CD8-positive, alpha-beta memory T cell (primary cell): ENCODE data around the gene CAST. TPM values are rescaled to one million over a fixed set of nuclear protein-coding genes. Genes with fewer than 3 reads are reported as not detected.
A peak's percentile ranks its signal among the peaks of the same experiment; 100 is the strongest.

ENCODE experiments used
- CTCF ChIA-PET: fragments of 350-600 bp; sonication (Branson Sonifier 250); formaldehyde crosslinking; loops from one replicate; lab custom pipeline; 2021; ENCODE audit warnings: antibody characterized with exemption; lab: Charles Lee
- POLR2A ChIA-PET: fragments of 350-600 bp; sonication (Branson Sonifier 250); formaldehyde crosslinking; loops from one replicate; lab custom pipeline; 2021; ENCODE audit warnings: antibody characterized with exemption; lab: Charles Lee
- DNase-seq, 5 donors: peaks; one replicate each; pipeline versions ENCODE4 v3.0.0 to v3.0.0-alpha.2; 2020 to 2022; ENCODE audit warnings: mixed read lengths in 1 of 5
- H3K27ac ChIP-seq: one replicate; pipeline ENCODE4 v1.7.0; 2013; ENCODE audit warnings: low read depth, mild to moderate bottlenecking, low read length, moderate library complexity
- H3K27me3 ChIP-seq: 2 replicates; pipeline ENCODE4 v1.7.0; 2013; ENCODE audit warnings: low read length, mild to moderate bottlenecking; ENCODE audit not compliant: insufficient read depth, poor library complexity, severe bottlenecking
- H3K36me3 ChIP-seq: 2 replicates; pipeline ENCODE4 v1.7.0; 2013; ENCODE audit warnings: mild to moderate bottlenecking, low read length, moderate library complexity; ENCODE audit not compliant: insufficient read depth
- H3K4me1 ChIP-seq: 2 replicates; pipeline ENCODE4 v1.7.0; 2013; ENCODE audit warnings: mild to moderate bottlenecking, low read length, moderate library complexity; ENCODE audit not compliant: insufficient read depth
- H3K4me3 ChIP-seq: 2 replicates; pipeline ENCODE4 v1.7.0; 2013; ENCODE audit warnings: mild to moderate bottlenecking, low read length
- H3K9me3 ChIP-seq: 2 replicates; pipeline ENCODE4 v1.7.0; 2013; ENCODE audit warnings: mild to moderate bottlenecking, low read length
- H3K27ac Mint-ChIP-seq, 8 donors: one replicate each; pipeline ENCODE4 v1.8.0; 2020 to 2021; ENCODE audit warnings: mixed read lengths in 8 of 8, mild to moderate bottlenecking in 6 of 8, inconsistent platforms in 3 of 8, moderate library complexity in 3 of 8
- H3K27me3 Mint-ChIP-seq, 2 donors: one replicate each; pipeline ENCODE4 v1.8.0; 2020 to 2021; ENCODE audit warnings: mixed read lengths in 2 of 2, mild to moderate bottlenecking in 1 of 2, moderate library complexity in 1 of 2
- H3K36me3 Mint-ChIP-seq, 3 donors: one replicate each; pipeline ENCODE4 v1.8.0; 2020 to 2021; ENCODE audit warnings: mixed read lengths in 3 of 3, inconsistent platforms in 1 of 3, mild to moderate bottlenecking in 1 of 3
- H3K4me1 Mint-ChIP-seq, 3 donors: one replicate each; pipeline ENCODE4 v1.8.0; 2020 to 2021; ENCODE audit warnings: mixed read lengths in 3 of 3, inconsistent platforms in 1 of 3, mild to moderate bottlenecking in 1 of 3
- H3K4me3 Mint-ChIP-seq, 7 donors: one replicate each; pipeline ENCODE4 v1.8.0; 2020 to 2021; ENCODE audit warnings: mixed read lengths in 7 of 7, mild to moderate bottlenecking in 6 of 7, moderate library complexity in 4 of 7, inconsistent platforms in 2 of 7
- H3K9me3 Mint-ChIP-seq, 5 donors: one replicate each; pipeline ENCODE4 v1.8.0; 2020 to 2022; ENCODE audit warnings: mixed read lengths in 5 of 5, mild to moderate bottlenecking in 3 of 5, moderate library complexity in 2 of 5, inconsistent platforms in 1 of 5
- polyA plus RNA-seq: library from polyadenylated mRNA; unstranded; fragments of 300-500 nt; fragmentation: Illumina TruSeq; gene quantifications from one replicate; pipeline ENCODE4 v1.2.3, GENCODE V29; 2021
- total RNA-seq, 2 experiments: library from RNA; stranded (reverse); gene quantifications; one replicate each; pipeline ENCODE4 v1.2.3, GENCODE V29; 2021

Gene CAST
- total and polyA plus RNA-seq, 3 experiments from 2014 or later: 94.6 to 134 (median 127) TPM

DNA sequence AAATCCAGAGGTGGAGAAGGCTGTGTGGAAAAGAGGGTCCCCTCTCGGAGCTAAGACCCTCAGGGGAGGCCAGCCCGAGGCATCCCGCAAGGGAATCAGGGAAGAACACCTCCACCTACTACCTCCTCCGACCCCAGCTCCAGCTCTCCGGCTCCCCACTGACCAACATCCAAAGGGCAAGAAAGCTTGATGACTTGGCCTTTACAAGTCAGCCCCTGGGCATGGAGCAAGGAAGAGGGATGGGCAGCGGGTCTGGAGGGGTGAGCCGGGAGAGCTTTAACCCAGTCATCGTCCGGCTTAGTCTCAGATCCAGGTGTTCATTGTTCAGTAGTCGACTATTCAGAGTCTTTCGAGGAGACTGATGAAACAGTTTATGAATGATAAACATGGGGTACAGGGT, 113.5 kb downstream of the CAST start:
- no peaks in the 10 kb centered on the region for H3K27me3 ChIP-seq
- POLR2A ChIA-PET: no interaction called here
- peaks cover 55% of the 10 kb centered on the region for H3K36me3 ChIP-seq
- H3K4me3 ChIP-seq: no peak overlapping the region
- Mint-ChIP-seq H3K4me3 (no peak overlapping the region), H3K4me1 (peaks cover 14 to 15% (median 15%) of the 10 kb centered on the region in 3 donors), H3K27ac (peak overlapping the region in 3 of 8 donors; percentile 14 to 64 (median 48)), H3K9me3 (no peaks in the 10 kb centered on the region), H3K36me3 (peaks cover 5 to 96% (median 28%) of the 10 kb centered on the region in 3 donors), H3K27me3 (peaks cover 0 to 3% of the 10 kb centered on the region in 2 donors)
- CTCF ChIA-PET: interaction anchor here (1.3 kb wide), 1 partner anchor 23 kb away, joined by 6 read pairs; no protein-coding TSS in a partner anchor
- H3K4me1 ChIP-seq: peaks cover 7% of the 10 kb centered on the region
- no peak overlapping the region for H3K27ac ChIP-seq
- H3K9me3 ChIP-seq: no peaks in the 10 kb centered on the region
- no peak for DNase-seq

DNA sequence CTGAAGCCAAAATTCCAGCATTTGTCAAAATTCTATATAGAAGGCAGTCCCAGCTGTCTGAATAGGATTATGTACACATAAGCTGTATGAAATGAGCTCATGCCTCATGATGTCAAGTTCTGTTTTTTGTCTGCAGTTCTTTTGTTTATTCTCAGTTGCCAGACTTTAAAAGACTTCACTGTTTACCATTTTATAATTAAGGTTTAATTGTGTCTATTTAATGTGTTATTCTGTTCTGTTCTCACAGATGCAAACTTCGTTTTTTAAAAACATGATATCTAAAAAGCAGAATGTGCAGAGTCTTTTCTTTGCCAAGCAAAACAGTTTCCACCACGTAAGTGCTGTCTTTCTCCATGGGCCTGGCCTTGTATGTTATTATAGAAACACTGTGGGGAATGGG, 114.4 kb downstream of the CAST start:
- H3K36me3 Mint-ChIP-seq: peaks cover 8 to 96% (median 26%) of the 10 kb centered on the region in 3 donors
- peak overlapping the region in 2 of 8 donors; percentile 39 to 61 for H3K27ac Mint-ChIP-seq
- Histone ChIP-seq H3K4me1 (no peaks in the 10 kb centered on the region), H3K27me3 (no peaks in the 10 kb centered on the region), H3K36me3 (peaks cover 59% of the 10 kb centered on the region), H3K27ac (no peak overlapping the region), H3K9me3 (no peaks in the 10 kb centered on the region), H3K4me3 (no peak overlapping the region)
- POLR2A ChIA-PET: no interaction called here
- H3K27me3 Mint-ChIP-seq: peaks cover 0 to 3% of the 10 kb centered on the region in 2 donors
- DNase-seq: no peak
- H3K4me1 Mint-ChIP-seq: peaks cover 5 to 6% (median 5%) of the 10 kb centered on the region in 3 donors
- no peaks in the 10 kb centered on the region for H3K9me3 Mint-ChIP-seq
- no peak overlapping the region for H3K4me3 Mint-ChIP-seq
- CTCF ChIA-PET: interaction anchor here (1.3 kb wide), 1 partner anchor 24 kb away, joined by 6 read pairs; no protein-coding TSS in a partner anchor

DNA sequence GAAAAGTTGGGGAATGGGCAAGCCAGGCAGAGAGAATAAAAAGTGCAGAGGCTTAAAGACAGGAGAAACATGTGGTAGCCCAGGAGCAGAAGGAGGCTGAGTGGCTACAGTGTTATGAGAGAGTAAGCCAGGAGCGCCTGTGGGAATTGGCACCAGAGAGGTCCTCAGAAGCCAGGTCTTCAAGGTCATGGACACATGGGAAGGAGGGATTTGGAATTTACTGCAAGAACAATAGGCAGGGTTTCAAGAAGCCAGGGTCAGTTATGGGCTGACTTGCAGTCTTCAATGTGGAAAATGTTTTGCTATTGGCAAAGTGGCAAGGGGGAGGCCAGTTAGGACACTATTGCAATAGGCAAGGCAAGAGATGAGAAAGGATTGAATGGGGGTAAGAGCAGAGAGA, 116.2 kb downstream of the CAST start:
- peaks cover 0 to 4% of the 10 kb centered on the region in 2 donors for H3K27me3 Mint-ChIP-seq
- ChIA-PET POLR2A (no interaction called here), CTCF (interaction anchor here (1.5 kb wide), 1 partner anchor 390 kb away, joined by 3 read pairs; no protein-coding TSS in a partner anchor)
- H3K36me3 Mint-ChIP-seq: peaks cover 8 to 97% (median 33%) of the 10 kb centered on the region in 3 donors
- Histone ChIP-seq H3K4me3 (no peak overlapping the region), H3K36me3 (peaks cover 73% of the 10 kb centered on the region), H3K9me3 (no peaks in the 10 kb centered on the region), H3K27ac (no peak overlapping the region), H3K27me3 (no peaks in the 10 kb centered on the region), H3K4me1 (no peaks in the 10 kb centered on the region)
- peak overlapping the region in 6 of 8 donors; percentile 3 to 89 (median 22) for H3K27ac Mint-ChIP-seq
- H3K4me1 Mint-ChIP-seq: peaks cover 0 to 4% (median 2%) of the 10 kb centered on the region in 3 donors
- no peak overlapping the region for H3K4me3 Mint-ChIP-seq
- no peak for DNase-seq
- peaks cover 0 to under 1% (median 0%) of the 10 kb centered on the region in 5 donors for H3K9me3 Mint-ChIP-seq

GRCh38 chr5:96780626-96781025, 118.5 kb downstream of the CAST start:
- peaks cover 8 to 95% (median 33%) of the 10 kb centered on the region in 3 donors for H3K36me3 Mint-ChIP-seq

GRCh38 chr5:96781031-96781971, 119.1 kb downstream of the CAST start:
- no peak overlapping the region for H3K27ac ChIP-seq
- Mint-ChIP-seq H3K4me1 (peaks cover 0 to 4% (median 0%) of the 10 kb centered on the region in 3 donors), H3K4me3 (no peak overlapping the region), H3K36me3 (peaks cover 8 to 95% (median 40%) of the 10 kb centered on the region in 3 donors), H3K27ac (peak overlapping the region in 7 of 8 donors; percentile 26 to 75 (median 43)), H3K27me3 (peaks cover 0 to 4% of the 10 kb centered on the region in 2 donors), H3K9me3 (peaks cover 0 to 2% (median 0%) of the 10 kb centered on the region in 5 donors)
- no peaks in the 10 kb centered on the region for H3K4me1 ChIP-seq
- no peaks in the 10 kb centered on the region for H3K9me3 ChIP-seq
- H3K4me3 ChIP-seq: no peak overlapping the region
- peaks cover 79% of the 10 kb centered on the region for H3K36me3 ChIP-seq
- POLR2A ChIA-PET: interaction anchor here (1.3 kb wide), 1 partner anchor 26 kb away, joined by 3 read pairs; the partner anchor contains the start of gene ERAP1
- no peaks in the 10 kb centered on the region for H3K27me3 ChIP-seq
- CTCF ChIA-PET: no interaction called here
- DNase-seq: no peak

More at GRCh38 chr5:96780626-96781025, 118.5 kb downstream of the CAST start:
- Mint-ChIP-seq H3K4me1 (peaks cover 0 to 4% (median 0%) of the 10 kb centered on the region in 3 donors), H3K9me3 (peaks cover 0 to 2% (median 0%) of the 10 kb centered on the region in 5 donors), H3K4me3 (no peak overlapping the region), H3K27ac (peak overlapping the region in 6 of 8 donors; percentile 10 to 70 (median 40)), H3K27me3 (peaks cover 0 to 4% of the 10 kb centered on the region in 2 donors)
- CTCF ChIA-PET: interaction anchor here (0.9 kb wide), 1 partner anchor 13 kb away, joined by 3 read pairs; no protein-coding TSS in a partner anchor
- DNase-seq: no peak
- H3K4me3 ChIP-seq: no peak overlapping the region
- no peaks in the 10 kb centered on the region for H3K27me3 ChIP-seq
- POLR2A ChIA-PET: no interaction called here
- no peaks in the 10 kb centered on the region for H3K9me3 ChIP-seq
- H3K4me1 ChIP-seq: no peaks in the 10 kb centered on the region
- H3K27ac ChIP-seq: no peak overlapping the region
- peaks cover 79% of the 10 kb centered on the region for H3K36me3 ChIP-seq

- peaks cover 73% of the 10 kb centered on the region for H3K36me3 ChIP-seq
- DNase-seq: no peak
- no peak overlapping the region for H3K4me3 ChIP-seq
- no peak overlapping the region for H3K4me3 Mint-ChIP-seq
- peaks cover 0 to 4% of the 10 kb centered on the region in 2 donors for H3K27me3 Mint-ChIP-seq
- H3K36me3 Mint-ChIP-seq: peaks cover 3 to 94% (median 37%) of the 10 kb centered on the region in 3 donors
- peaks cover 0 to under 1% (median 0%) of the 10 kb centered on the region in 3 donors for H3K4me1 Mint-ChIP-seq
- H3K27ac Mint-ChIP-seq: peak overlapping the region in 4 of 8 donors; percentile 4 to 80 (median 60)
- ChIA-PET POLR2A (no interaction called here), CTCF (no interaction called here)
- peaks cover 0 to 2% (median 0%) of the 10 kb centered on the region in 5 donors for H3K9me3 Mint-ChIP-seq
- no peaks in the 10 kb centered on the region for H3K4me1 ChIP-seq
- no peaks in the 10 kb centered on the region for H3K27me3 ChIP-seq
- no peaks in the 10 kb centered on the region for H3K9me3 ChIP-seq
- no peak overlapping the region for H3K27ac ChIP-seq
Observed at GRCh38 chr5:96783326-96783725, 121.2 kb downstream of the CAST start.

GRCh38 chr5:96785326-96786109, 123.3 kb downstream of the CAST start:
- Mint-ChIP-seq H3K36me3 (peaks cover 3 to 93% (median 43%) of the 10 kb centered on the region in 3 donors), H3K27ac (peak overlapping the region; percentile 8 to 84 (median 58)), H3K4me1 (peaks cover 0 to 7% (median 5%) of the 10 kb centered on the region in 3 donors), H3K27me3 (peaks cover 0 to 1% of the 10 kb centered on the region in 2 donors), H3K4me3 (no peak overlapping the region), H3K9me3 (peaks cover 0 to 2% (median 0%) of the 10 kb centered on the region in 5 donors)
- no peak overlapping the region for H3K4me3 ChIP-seq
- ChIA-PET POLR2A (no interaction called here), CTCF (interaction anchor here (1.8 kb wide), 1 partner anchor 377 kb away, joined by 5 read pairs; no protein-coding TSS in a partner anchor)
- H3K27me3 ChIP-seq: no peaks in the 10 kb centered on the region
- H3K4me1 ChIP-seq: no peaks in the 10 kb centered on the region
- no peak overlapping the region for H3K27ac ChIP-seq
- DNase-seq: no peak
- H3K9me3 ChIP-seq: no peaks in the 10 kb centered on the region
- peaks cover 69% of the 10 kb centered on the region for H3K36me3 ChIP-seq
